ENCODE measurements around the gene WASF3.
A peak's percentile ranks its signal among the peaks of the same experiment; 100 is the strongest.

The WASF3 gene

GRCh38 chr13:26681036-26681435 lies 123.6 kb downstream of the WASF3 start:
- no peak for DNase-seq (ENCODE audit: low spot score)

GRCh38 chr13:26682606-26683005 lies 125.1 kb downstream of the WASF3 start:
- no peak for DNase-seq (ENCODE audit: low spot score)

- no peak for DNase-seq (ENCODE audit: low spot score)
Measured at GRCh38 chr13:26685606-26686005, 128.1 kb downstream of the WASF3 start.

GRCh38 chr13:26686285-26686684 lies 128.8 kb downstream of the WASF3 start:
- no peak for DNase-seq (ENCODE audit: low spot score)

GRCh38 chr13:26688286-26688685 lies 130.8 kb downstream of the WASF3 start:
- DNase-seq (ENCODE audit: low spot score) = no peak

- DNase-seq (ENCODE audit: low spot score) = no peak
Measured at GRCh38 chr13:26688980-26689379, 131.5 kb downstream of the WASF3 start.

GRCh38 chr13:26693749-26694463 lies 136.4 kb downstream of the WASF3 start:
- DNase-seq (ENCODE audit: low spot score) = no peak

GRCh38 chr13:26694609-26695359 lies 137.3 kb downstream of the WASF3 start:
- DNase-seq (ENCODE audit: low spot score) = no peak

GRCh38 chr13:26695360-26695705 lies 137.8 kb downstream of the WASF3 start:
- no peak for DNase-seq (ENCODE audit: low spot score)

- DNase-seq (ENCODE audit: low spot score) = no peak
Measured at GRCh38 chr13:26695891-26696311, 138.4 kb downstream of the WASF3 start.

GRCh38 chr13:26697069-26697955 lies 139.8 kb downstream of the WASF3 start:
- no peak for DNase-seq (ENCODE audit: low spot score)

- DNase-seq (ENCODE audit: low spot score) = peak; percentile 92
Measured at GRCh38 chr13:26698392-26699196, 141.1 kb downstream of the WASF3 start.

GRCh38 chr13:26699197-26699490 lies 141.7 kb downstream of the WASF3 start:
- no peak for DNase-seq (ENCODE audit: low spot score)

GRCh38 chr13:26705536-26705935 lies 148.1 kb downstream of the WASF3 start:
- no peak for DNase-seq (ENCODE audit: low spot score)

GRCh38 chr13:26706381-26706780 lies 148.9 kb downstream of the WASF3 start:
- no peak for DNase-seq (ENCODE audit: low spot score)

GRCh38 chr13:26707122-26708006 lies 149.9 kb downstream of the WASF3 start:
- DNase-seq (ENCODE audit: low spot score) = peak; percentile 59

- no peak for DNase-seq (ENCODE audit: low spot score)
Measured at GRCh38 chr13:26708007-26708297, 150.5 kb downstream of the WASF3 start.

GRCh38 chr13:26709461-26709860 lies 152.0 kb downstream of the WASF3 start:
- no peak for DNase-seq (ENCODE audit: low spot score)

GRCh38 chr13:26710166-26710565 lies 152.7 kb downstream of the WASF3 start:
- no peak for DNase-seq (ENCODE audit: low spot score)

- DNase-seq (ENCODE audit: low spot score) = no peak
Measured at GRCh38 chr13:26711211-26711610, 153.7 kb downstream of the WASF3 start.

GRCh38 chr13:26713341-26713740 lies 155.9 kb downstream of the WASF3 start:
- DNase-seq (ENCODE audit: low spot score) = no peak

All from ecto neural progenitor cell (in vitro differentiated cells).